Measurements from ENCODE around the gene TIGD6.

TIGD6 gene

DNA sequence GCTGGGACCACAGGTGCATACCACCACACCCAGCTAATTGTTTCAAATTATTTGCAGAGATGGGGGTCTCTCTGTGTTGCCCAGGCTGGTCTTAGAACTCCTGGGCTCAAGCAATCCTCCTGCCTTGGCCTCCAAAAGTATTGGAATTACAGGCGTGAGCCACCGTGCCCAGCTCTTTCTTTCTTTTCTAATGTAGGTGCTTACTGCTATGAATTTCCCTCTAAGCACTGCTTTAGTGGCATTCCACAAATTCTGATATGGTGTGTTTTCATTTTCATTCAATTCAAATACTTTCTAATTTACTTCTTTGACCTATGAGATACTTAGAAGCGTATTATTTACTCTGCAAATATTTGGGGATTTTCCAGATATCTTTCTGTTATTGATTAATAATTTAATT is 15.0 kb upstream of the TIGD6 start:
- DNase-seq, result no peak

DNA sequence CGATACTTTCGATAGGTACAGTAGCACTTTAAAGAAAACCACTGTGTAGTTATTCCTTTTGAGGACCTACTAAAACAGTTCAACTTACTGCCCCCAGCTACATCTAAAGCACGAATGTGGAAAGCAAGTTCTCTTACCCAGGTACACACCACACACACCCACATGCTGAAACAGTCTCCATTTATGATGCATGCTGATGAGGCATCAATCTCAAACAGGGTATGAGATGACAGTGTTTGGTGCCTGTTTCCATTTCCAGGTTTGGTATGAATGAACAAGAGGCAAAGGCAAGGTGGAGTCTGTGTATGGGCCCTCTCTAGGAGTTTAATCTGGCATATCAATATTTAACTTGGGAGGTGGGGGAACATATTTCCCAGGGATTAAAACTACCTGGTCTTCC is 14.0 kb upstream of the TIGD6 start:
- DNase-seq, result no peak

DNA sequence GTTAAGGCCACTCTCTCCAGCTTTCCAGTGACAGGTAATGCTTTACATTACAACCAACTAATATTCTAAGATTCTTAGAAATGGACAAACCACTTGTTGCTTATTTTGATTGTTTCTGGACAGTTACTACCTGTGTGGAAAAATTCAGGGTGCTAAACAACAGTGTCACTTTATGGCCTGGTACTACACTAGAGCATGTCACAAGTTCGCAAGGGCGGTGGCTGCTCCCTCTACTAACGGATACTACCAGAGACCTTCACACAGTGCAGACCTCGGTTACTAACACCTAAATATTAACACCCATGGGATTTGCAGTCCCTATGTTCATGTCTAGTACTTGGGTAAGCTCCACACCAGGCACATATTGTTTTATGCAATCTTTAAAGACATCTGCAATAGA is 13.5 kb upstream of the TIGD6 start:
- no peak for DNase-seq

DNA sequence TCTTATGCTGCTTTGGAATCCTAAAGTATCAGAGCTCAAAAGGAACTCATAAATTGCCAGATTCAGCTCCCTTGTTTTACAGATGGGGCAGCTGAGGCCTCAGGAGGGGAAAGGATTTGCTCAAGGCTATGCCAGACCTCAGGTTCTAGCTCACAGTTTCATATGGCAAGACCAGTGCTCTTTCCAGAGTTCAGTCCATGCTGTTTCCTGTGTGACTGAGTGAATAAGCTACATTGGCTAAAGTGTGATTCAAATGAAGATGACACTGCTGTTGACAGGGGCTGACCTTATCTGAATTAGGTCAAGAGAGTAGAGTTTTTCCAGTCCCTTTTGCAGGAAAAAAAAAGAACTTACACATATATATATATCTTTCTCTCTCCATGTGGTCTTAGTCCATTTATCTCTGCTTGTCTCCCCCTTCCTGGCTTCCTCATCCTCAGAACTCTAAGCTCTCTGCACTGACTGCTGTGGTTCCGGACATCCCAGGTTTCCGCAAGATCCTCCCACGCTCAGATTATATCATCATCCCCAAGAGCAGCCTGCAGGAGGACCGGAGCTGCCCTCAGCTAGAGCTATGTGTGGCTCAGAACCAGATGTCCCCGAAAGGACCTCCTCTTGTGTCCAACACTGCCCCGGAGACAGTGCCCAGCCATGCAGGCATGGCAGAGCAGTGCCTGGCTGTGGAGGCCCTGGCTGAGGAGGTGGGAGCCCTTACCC is 9.4 kb upstream of the TIGD6 start:
- no peak for DNase-seq

DNA sequence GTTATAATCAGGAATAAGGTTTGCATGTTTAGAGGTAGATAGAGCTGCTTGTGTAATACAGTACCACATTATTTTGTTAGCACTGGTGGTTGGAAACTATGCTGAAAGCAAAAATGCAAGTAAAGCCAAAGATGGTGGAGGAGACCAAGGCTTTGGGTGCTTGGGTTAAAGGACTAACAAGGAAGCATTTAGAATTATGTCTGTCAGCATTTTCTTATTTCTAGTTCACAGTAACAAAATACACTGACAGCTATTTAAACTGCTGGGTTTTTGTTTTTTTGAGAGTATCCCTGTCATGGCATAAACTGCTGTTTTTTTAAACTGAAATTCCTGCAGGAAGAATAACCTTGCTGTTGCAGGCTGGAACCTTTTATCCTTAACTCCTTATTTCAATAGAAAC is 6.6 kb upstream of the TIGD6 start:
- no peak for DNase-seq

DNA sequence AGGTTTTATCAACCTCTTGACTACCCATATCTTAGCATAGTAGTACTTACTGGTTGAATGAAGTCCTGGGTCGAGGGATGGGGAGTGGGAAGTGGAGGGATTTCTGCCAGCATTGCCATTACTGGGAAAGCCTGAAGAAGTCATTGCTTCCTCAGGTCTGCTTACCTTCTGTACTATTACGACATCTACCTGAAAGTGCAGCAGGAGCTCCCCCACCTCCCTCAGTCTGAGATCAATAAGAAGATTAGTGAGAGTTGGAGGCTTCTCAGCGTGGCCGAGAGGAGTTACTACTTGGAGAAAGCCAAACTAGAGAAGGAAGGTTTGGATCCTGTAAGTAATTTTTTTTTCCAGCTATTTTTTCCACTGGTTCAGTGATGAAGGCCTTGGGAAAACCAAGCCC is 5.9 kb upstream of the TIGD6 start:
- DNase-seq, result no peak

DNA sequence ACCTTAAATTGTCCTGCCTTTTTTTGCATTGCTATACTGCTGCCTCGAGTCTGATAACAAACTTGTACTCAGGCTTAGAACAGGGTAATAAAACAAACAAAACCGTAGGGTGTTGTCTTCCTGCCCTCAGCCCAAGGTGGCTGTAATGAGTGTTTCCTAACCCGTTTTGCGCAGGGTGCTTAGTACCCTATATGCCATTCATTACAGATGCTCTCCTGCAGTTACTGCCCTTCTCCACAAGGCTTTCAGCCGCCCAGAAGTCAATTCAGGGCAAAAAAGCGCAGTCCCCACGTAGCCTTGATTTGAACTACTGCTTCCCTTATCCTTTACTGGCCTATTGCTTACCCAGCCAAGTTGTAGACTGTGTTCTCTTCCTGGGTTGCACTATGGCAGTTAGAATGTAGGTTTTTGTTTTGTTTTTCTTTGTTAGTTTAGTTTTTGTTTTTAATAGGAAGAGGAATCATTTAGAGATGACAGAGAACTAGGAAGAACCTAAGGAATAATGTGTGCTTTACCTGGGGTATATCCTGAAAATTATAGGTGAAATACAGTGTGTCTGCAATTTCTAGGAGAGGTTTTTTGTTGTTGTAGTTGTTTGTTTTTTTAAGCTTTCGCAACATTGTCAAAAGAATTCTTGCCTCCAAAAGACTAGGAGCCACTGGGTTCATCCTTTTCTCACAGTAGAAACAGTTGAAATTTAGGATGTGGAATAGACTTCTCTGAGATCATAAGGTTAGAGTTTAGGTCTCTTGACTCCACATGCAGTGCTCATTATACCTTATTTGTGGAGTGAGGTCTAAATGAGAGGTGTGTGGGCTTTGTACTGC is 1.4 kb upstream of the TIGD6 start:
- DNase-seq, result peak; percentile 90 to 94

DNA sequence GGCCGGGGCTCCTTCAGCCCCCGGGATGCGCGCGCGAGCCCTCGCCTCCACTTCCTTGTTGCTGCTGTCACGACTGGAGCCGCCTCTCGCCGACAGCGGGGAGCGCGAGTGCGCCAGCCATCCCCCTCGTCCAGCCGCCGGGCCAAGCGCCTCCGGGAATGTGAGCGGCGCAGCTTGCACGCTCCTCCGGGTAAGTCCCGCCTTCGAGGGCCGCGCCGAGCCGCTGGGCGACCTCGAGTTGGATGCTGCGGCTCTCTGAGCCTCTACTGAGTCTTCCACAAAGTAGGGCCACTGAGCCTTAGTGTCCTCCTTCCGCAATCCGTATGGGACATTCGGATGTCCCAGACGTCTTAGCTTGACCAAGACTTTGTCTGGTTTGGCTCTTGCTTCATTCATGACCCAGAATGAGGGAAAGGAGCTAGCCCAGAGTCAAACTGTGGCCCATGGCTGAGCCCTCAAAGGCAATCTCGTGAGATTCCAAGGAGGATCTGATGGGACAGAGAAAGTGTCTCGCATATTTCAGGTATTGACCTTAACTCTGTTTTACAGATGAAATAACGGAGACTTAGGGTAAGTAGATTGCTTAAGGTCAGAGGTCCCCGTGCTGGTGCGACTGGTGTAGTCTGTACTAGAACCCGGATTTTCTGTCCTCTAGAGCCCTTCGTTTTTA is 671 bp upstream of the TIGD6 start:
- peak in 1 of 2 experiments; percentile 23 for DNase-seq

DNA sequence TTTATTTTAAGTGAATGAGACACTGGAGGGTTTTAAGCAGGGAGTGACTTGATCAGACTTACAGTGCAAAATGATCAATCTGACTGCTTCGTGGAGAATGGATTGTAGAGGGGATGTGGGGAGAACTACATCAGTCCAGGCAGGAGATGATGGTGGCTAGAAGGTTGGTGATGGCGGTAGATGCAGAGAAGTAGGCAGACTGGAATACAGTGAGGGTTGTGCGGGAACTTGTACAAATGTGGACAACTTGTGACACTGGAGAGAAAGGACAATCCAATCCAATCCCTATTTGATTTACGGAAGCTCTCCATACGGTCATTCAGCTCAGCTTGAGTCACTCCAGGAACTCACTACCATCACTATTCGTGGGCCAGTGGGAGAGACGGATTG is 593 bp downstream of the TIGD6 start:
- DNase-seq, result no peak

DNA sequence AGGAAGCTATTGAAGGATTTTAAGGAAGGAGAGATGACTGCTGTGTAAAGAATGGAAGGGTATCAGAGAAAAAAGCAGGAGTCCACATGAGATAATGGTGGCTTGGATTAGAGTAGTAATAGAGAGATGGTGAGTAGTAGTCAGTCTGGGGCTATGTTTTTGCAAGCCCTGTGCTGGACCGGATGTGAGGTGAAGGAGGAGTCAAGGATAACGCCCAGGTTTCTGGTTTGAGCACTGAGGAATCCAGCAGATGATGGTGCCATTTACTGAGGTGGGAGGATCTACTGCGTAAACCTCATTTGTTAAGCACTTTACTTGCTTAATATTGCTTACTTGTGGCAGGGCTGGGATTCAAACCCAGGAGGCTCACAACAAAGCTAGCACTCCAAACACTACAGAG is 1.1 kb downstream of the TIGD6 start:
- no peak for DNase-seq

DNA sequence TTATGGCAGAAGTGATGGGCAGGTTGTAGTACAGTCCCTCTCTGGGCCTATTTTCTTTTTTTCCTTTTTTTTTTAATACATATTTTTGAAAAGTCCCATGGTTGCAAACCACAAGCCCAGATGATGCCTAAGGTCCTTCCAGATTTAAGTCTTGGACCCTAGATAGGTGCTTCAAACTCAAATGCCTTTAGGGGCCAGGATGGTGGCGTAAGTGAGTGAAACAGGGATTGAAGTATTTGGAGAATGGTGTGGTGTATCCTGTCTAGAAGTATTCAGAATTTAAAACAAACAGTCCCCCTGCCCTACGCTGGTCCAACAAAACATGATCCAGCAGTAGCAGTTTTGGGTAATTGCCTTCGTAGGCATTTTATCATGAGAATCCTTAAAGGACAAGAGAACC is 2.2 kb downstream of the TIGD6 start:
- no peak for DNase-seq

DNA sequence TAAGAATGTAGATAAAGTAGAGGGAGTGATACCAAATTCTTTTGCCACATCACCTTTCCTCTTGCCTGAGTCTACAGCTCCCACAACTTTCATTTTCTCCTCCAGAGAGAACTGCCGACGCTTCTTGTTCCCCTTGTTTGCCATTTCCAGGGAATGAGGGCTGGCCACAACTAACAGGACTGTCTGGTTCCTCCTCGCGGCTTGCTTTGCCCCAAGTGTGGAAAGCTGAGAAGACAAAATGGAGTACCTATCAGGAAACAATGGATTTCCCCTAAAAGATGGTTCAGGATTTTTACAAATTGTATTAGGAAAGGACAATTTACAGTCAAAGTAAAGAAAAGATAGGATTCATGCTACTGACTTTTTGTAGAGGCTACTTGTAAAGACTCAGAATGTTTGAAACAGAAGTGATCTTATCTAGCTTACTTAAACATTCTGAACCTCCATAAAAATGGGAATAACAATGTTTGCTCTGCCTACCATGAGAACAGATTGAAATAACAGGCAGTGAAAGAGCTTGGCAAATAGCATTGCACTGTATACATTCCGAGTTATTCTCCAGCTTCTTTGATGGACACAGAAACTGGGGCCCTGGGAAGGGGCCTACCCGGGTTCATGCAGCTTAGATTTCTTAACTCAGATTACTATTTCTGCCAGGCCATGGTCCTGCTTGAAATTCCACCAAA is 4.1 kb downstream of the TIGD6 start:
- DNase-seq, result no peak

DNA sequence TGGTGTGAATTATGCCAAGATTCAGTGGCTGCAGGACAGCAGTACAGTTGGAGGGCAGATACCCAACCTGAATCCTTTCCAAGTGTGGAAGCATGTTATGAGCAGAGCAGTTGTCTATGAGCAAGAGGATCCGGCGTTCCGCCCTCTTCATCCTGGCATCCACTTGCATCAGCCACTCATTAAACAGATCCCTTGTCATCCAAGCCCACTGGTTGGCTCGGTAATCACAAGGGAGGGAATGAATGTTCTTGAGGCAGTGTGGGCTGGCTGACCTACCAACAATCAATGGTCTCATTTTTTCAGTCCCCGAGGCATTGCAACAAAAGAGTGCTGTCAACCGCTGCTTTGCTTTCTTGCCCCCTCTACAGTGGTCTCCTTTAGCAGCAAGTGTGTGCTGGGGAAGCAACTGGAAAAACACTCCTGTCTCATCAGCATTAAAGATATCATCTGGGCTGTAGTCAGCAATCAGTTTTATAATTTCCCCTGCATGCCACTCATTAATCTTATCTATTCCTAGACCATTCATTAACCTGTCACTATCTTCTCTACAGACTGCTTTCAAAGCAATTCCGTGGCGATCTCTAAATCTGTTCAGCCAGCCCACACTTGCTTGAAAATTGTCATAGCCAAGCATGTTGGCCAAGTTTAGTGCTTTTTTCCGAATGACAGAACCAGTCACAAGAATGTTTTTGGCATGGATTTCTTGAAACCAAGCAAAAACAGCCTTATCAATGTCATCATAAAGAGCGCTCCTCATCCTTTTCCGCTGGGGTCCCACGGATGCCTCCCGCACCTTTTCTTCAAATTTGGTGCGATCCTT is 4.9 kb downstream of the TIGD6 start:
- DNase-seq, result no peak

DNA sequence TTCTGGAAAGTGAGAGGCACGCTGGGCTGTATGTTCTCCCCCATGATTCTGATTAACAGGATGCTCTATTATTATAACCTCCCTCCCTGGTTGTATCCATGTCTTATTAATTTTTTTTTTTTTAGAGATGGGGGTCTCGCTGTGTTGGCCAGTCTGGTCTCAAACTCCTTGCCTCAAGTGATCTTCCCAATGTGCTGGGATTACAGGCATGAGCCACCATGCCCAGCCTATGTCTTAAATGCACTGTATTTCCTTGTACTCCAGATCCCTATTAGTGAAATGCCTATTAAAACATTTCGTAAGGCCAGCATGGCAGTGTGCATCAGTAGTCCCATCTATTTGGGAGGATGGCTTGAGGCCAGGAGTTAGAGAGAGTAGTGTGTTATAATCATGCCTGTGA is 7.0 kb downstream of the TIGD6 start:
- no peak for DNase-seq

DNA sequence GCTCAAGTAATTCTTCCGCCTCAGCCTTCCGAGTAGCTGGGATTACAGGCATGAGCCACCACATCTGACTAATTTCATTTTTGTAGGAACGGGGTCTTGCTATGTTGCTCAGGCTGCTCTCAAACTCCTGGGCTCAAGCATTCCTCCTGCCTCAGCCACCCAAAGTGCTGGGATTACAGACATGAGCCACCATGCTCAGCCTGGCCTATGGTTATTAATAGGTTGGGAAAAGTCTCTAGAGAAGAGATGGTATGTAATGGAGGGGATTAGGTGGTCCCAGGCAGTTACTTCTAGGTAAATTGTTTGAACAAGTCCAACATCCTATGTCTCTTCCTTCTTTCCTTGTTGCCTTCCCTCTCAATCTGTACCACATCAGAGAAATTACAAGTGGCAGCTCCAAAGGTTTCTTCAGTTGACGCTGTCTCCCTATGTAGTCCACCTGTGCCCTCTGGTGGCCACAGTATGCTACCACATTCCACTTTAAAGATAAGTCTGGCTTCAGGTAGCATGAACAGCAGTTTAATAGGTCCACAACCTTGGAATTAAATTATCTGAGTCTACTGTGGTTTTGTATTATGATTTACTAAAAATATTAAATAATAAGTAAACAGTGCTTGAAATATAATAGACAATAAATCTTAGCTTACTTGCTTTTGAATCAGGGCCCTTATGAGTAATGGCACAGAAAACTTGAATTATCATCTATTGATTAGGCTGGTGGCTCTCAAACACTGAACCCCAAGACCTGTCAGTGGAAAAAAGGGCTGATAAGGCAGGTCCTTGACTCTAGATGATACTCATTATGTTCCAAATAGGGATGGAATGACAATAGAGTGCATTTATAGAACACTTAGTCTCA is 9.7 kb downstream of the TIGD6 start:
- peak; percentile 68 to 89 for DNase-seq

DNA sequence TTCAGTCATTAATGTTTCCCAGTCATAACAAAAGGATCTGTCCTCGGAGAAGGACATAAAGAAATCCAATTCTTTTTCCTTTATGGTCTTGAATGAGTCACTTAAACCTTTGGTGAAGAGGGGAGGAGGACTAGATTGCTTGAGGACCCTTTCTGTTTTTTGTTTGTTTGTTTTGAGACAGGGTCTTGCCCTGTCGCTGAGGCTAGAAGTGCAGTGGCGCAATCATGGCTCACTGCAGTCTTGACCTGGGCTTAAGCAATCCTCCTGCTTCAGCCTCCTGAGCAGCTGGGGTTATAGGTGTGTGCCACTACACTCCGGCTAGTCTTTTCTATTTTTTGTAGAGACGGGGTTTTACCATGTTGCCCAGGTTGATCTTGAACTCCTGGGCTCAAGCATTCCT is 12.3 kb downstream of the TIGD6 start:
- no peak for DNase-seq

DNA sequence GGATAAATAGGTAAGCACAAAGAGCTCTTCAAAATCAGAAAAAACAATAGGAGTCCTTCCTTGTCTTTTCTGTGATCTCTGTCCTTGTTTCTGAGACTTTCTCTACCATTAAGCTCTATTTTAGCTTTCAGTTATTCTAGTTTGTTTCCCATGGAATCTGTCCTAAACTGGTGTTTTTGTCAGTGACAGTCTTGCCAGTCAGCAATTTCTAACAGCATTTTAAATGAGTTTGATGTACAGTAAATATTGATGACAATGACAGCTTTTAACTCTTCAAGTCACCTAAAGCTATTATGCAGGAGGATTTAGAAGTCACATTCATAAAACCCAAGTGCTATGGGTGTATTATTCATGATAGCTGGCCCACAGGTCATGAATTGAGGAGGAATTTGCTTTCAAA is 17.9 kb downstream of the TIGD6 start:
- no peak for DNase-seq

DNA sequence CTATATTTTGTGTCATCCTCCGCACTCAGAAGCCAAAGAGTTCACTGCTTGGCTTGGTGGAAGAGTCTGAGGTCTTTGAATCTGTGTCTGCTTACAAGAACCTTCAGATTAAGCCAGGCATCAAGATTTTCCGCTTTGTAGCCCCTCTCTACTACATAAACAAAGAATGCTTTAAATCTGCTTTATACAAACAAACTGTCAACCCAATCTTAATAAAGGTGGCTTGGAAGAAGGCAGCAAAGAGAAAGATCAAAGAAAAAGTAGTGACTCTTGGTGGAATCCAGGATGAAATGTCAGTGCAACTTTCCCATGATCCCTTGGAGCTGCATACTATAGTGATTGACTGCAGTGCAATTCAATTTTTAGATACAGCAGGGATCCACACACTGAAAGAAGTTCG is 19.2 kb downstream of the TIGD6 start:
- no peak for DNase-seq

DNA sequence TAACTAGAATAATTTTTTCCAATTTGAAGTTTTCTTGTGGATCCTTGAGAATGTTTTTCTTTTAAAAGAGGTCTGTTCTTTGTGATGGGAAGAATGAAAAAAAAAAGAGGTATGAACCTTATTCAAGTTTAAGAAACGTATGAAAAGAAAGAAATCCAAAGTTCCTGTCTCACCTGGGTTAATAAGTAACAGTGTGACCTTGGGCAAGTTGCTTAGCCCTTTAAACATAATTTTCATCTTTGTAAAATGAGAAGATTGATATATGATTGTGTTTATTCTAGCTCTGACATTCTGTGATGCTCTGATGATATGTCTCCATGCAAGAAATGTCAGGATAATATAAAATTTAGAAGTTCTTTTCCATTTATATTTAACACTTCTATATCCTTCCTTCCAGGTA is 20.6 kb downstream of the TIGD6 start:
- no peak for DNase-seq

DNA sequence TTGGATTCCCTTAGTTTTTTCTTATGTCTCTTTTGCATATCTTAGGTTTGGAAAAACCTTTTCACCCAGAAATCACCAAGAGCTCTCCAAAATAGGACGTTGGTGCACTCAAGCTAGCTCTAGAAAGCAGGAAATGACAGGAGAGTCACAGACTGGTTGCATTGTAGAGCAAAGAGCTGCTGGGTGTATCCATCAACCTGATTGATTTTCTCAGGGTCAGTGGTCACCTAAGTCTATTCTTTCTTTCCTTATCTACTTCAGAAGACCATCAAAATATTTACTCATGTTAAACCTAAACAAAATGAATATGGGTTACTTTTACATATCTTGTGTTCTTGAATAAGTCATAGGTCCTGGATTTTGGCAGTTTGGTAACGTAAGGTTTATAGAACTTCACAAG is 25.0 kb downstream of the TIGD6 start:
- DNase-seq, result no peak

DNA sequence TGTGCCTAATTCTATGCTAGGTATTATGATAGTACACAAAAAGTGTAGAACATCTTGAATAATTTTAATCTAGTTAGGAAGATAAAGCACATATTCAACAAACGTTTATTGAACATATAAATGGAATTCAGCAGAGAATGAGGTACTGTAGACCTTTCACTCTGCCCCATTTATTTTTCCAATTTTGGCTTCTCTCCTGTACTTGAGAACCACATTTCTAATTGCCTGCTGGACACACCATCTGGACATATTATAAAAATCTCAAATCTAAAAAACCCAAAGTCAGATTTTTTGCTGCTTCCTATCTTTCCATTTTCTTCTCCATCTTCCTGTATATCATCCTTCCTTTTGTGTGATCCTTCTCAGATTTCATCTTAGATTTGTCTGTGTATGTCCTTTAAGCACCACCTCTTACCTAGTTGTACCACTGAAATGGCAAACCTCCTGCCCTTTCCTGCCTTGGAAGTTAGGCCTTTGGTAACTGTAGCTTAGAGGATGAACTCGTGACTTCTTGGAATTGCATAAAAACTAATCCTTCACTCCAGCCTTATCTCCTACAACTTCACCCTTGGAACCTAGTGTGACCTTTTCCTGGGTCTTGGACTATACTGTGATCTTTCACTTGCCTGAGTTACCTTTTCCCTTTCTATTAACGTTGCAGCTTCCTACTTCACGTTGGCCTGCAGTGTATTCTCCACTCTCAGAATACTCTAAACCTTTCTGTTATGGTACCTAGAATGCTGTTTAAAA is 31.1 kb downstream of the TIGD6 start:
- DNase-seq, result no peak

Measured in Kasumi-1 (cell line).